Upper lobe of left lung (tissue), 6 donors: ENCODE results near the gene DNMT3A. TPM values are rescaled to one million over a fixed set of nuclear protein-coding genes. Genes with fewer than 3 reads are reported as not detected.

Experiments used
- ATAC-seq, 2 donors: fragments of 200-7000 bp; cut with Tn5 transposase; one replicate each; pipeline ENCODE4 v1.9.1; 2022; ENCODE audit warnings: mild to moderate bottlenecking in 2 of 2, moderate library complexity in 2 of 2; ENCODE audit not compliant: low FRiP score in 2 of 2
- DNase-seq, 2 donors: peaks; one replicate each; pipeline ENCODE4 v3.0.0-alpha.2; 2019 to 2020
- H3K27ac ChIP-seq, 4 donors: fragments of 200-600 bp; sonication (generic); one replicate each; pipeline ENCODE4 v1.5.1; 2016 to 2019
- H3K27me3 ChIP-seq, 4 donors: fragments of 200-600 bp; sonication (generic); one replicate each; pipeline ENCODE4 v1.5.1; 2017 to 2019
- H3K36me3 ChIP-seq, 4 donors: fragments of 200-600 bp; sonication (generic); one replicate each; pipeline ENCODE4 v1.5.1; 2016 to 2019
- H3K4me1 ChIP-seq, 4 donors: fragments of 200-600 bp; sonication (generic); one replicate each; pipeline ENCODE4 v1.5.1; 2018 to 2019
- H3K4me3 ChIP-seq, 4 donors: fragments of 200-600 bp; sonication (generic); one replicate each; pipeline ENCODE4 v1.5.1; 2017 to 2019; ENCODE audit warnings: mild to moderate bottlenecking in 2 of 4, moderate library complexity in 1 of 4
- H3K9me3 ChIP-seq, 4 donors: fragments of 200-600 bp; sonication (generic); one replicate each; pipeline ENCODE4 v1.5.1; 2018 to 2019
- EP300 ChIP-seq, 4 donors: sonication (generic); formaldehyde crosslinking; IDR thresholded peaks; one replicate each; pipeline ENCODE4 v1.5.1; 2017; ENCODE audit warnings: antibody characterized with exemption in 4 of 4, control low read depth in 2 of 4
- POLR2A ChIP-seq, 4 donors: fragments of 450-650 bp; IDR thresholded peaks; one replicate each; pipeline ENCODE4 v1.5.1; 2016 to 2017; ENCODE audit warnings: antibody characterized with exemption in 4 of 4, mild to moderate bottlenecking in 2 of 4
- POLR2AphosphoS5 ChIP-seq, 2 donors: sonication (generic); formaldehyde crosslinking; IDR thresholded peaks; one replicate each; pipeline ENCODE4 v1.5.1; 2017; ENCODE audit warnings: antibody characterized with exemption in 2 of 2
- WGBS, 2 donors: methylation state at CpG; one replicate each; pipeline ENCODE4 v1.1.5; 2017 to 2018; 5-methylcytosine and 5-hydroxymethylcytosine counted together
- total RNA-seq, 6 donors: library from RNA; depleted of rRNA in 4 of 6; stranded (reverse); fragments of >200 nt in 4 of 6; gene quantifications; one replicate each; pipeline versions ENCODE4 v1.1.0 to v1.2.1, GENCODE V29; 2016 to 2021
- TF ChIP-seq, protein P1 (sequence below), 6 experiments: fragments of 450-650 bp in 4 of 6; fragments of 200-600 bp in 2 of 6; sonication (generic) in 2 of 6; IDR thresholded peaks; one replicate each; pipeline ENCODE4 v1.5.1; 2016 to 2019; ENCODE audit warnings: antibody characterized with exemption in 6 of 6
- donor health status: DM: no; HTN: no; CAD: no; lungs with moderate emphysema.
- donor health status: DM: no; HTN: yes; CAD: no; lungs with severe emphysema.

DNMT3A gene
- total RNA-seq, 6 donors from 2014 or later: 7.8 to 49.2 (median 30.4) TPM

DNA sequence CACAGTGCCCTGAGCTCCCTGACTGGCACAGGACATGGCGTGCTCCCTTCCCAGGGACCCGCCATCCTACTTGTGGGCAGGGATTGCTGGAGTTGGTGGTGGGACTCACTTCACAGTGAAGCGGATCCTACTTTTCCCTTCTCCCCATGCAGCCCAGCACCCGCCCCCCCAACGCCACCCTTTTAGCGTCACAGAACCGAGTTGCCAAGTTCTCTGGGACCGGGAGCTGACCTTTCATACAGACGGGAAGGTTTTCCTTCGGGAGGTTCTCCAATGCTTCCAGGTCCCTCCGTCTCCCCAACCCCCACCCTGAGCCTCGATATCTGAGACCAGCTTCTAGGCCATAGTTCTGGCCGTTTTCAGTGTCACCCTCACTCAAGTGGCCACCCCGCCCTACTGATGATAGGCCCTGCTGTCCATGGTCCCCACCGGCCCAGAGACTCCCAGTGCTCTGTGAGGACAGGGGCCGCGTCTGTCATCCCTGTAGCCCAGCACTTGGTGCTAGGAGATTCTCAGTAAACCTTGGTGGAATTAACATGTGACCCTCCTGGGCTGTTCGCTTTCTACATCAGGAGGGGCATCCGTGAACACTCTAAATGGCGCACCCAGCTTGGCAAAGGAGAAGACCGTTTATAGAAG lies 1.6 kb upstream of the DNMT3A start:
- no peak overlapping the region for H3K4me3 ChIP-seq
- TF ChIP-seq EP300 (IDR thresholded peaks at IDR 0.05): no peak
- TF ChIP-seq POLR2A (IDR thresholded peaks at IDR 0.05): no peak
- no peak for TF ChIP-seq POLR2AphosphoS5 (IDR thresholded peaks at IDR 0.05)
- TF ChIP-seq, protein P1, sequence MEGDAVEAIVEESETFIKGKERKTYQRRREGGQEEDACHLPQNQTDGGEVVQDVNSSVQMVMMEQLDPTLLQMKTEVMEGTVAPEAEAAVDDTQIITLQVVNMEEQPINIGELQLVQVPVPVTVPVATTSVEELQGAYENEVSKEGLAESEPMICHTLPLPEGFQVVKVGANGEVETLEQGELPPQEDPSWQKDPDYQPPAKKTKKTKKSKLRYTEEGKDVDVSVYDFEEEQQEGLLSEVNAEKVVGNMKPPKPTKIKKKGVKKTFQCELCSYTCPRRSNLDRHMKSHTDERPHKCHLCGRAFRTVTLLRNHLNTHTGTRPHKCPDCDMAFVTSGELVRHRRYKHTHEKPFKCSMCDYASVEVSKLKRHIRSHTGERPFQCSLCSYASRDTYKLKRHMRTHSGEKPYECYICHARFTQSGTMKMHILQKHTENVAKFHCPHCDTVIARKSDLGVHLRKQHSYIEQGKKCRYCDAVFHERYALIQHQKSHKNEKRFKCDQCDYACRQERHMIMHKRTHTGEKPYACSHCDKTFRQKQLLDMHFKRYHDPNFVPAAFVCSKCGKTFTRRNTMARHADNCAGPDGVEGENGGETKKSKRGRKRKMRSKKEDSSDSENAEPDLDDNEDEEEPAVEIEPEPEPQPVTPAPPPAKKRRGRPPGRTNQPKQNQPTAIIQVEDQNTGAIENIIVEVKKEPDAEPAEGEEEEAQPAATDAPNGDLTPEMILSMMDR (IDR thresholded peaks at IDR 0.05): no peak
- no peak overlapping the region for H3K27ac ChIP-seq
- no peaks in the 10 kb centered on the region for H3K9me3 ChIP-seq
- no peak for DNase-seq
- peaks cover 17 to 30% (median 23%) of the 10 kb centered on the region in 4 donors for H3K4me1 ChIP-seq
- WGBS, 2 donors: 90 to 93% methylated on average over 21 of the region's 21 CpGs
- no peak for ATAC-seq
- H3K27me3 ChIP-seq: no peaks in the 10 kb centered on the region
- no peaks in the 10 kb centered on the region for H3K36me3 ChIP-seq

GRCh38 chr2:25342372-25343186 lies 854 bp upstream of the DNMT3A start:
- peak; percentile 89 to 95 for DNase-seq
- H3K4me3 ChIP-seq: peak overlapping the region; percentile 33 to 95 (median 88)

DNA sequence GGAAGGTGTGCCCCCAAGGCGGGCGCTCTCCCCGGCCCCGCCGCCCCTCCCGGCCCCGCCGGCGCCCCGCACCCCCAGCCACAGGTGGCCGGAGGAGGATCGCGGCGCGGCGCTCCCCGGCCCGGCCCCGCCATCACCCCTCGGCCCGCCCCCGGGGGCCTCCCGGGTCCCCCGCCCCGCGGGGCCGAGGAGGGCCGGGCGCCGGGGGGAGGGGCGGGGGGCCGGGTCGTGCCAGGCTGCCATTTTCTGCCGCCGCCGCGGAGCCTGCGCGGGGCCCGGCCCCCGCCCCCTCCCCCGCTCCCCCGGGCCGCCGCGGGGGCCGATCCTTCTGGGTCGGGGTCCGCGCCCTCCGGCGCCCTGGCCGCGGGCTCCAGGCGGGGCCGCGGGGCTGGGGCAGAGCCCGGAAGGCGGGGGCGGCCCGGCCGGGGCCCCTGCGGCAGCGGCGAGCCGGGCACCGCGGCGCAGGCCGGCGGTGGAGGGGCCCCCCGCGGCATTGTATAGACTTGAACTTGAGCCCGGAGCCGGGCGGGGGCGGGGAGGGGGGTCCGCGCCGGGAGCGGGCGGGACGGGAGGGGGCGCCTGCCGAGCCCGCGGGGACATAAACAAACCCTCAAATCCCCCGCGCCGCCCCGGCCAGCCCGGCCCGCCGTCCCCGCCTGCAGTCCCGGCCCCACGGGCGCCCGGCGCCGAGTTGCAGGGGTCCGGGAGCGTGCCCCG lies 556 bp downstream of the DNMT3A start:
- no peak for TF ChIP-seq POLR2A (IDR thresholded peaks at IDR 0.05)
- no peak for TF ChIP-seq EP300 (IDR thresholded peaks at IDR 0.05)
- TF ChIP-seq POLR2AphosphoS5 (IDR thresholded peaks at IDR 0.05): no peak
- TF ChIP-seq, protein P1 (IDR thresholded peaks at IDR 0.05): no peak
- Histone ChIP-seq H3K27ac (peak overlapping the region in 3 of 4 donors; percentile 65 to 91 (median 65)), H3K9me3 (no peaks in the 10 kb centered on the region), H3K36me3 (no peaks in the 10 kb centered on the region), H3K27me3 (no peaks in the 10 kb centered on the region), H3K4me3 (peak overlapping the region; percentile 46 to 95 (median 88)), H3K4me1 (peaks cover 17 to 48% (median 23%) of the 10 kb centered on the region in 4 donors)
- peak in 1 of 2 donors; percentile 90 for DNase-seq
- WGBS, 2 donors: no CpG with 5 or more reads among the region's 104 CpGs
- ATAC-seq: no peak

More at GRCh38 chr2:25342372-25343186, 854 bp upstream of the DNMT3A start:
- 41 to 82% methylated on average over 4 to 21 of the region's 45 CpGs for WGBS, 2 donors
- peak; percentile 92 to 94 for ATAC-seq
- no peaks in the 10 kb centered on the region for H3K36me3 ChIP-seq
- H3K4me1 ChIP-seq: peaks cover 17 to 36% (median 23%) of the 10 kb centered on the region in 4 donors
- no peaks in the 10 kb centered on the region for H3K9me3 ChIP-seq
- TF ChIP-seq EP300 (IDR thresholded peaks at IDR 0.05) (no peak), POLR2AphosphoS5 (IDR thresholded peaks at IDR 0.05) (peak; percentile 24 to 45)
- TF ChIP-seq, protein P1 (IDR thresholded peaks at IDR 0.05): peak; percentile 99 to 100 (median 100)
- no peaks in the 10 kb centered on the region for H3K27me3 ChIP-seq
- H3K27ac ChIP-seq: peak overlapping the region; percentile 35 to 91 (median 63)

DNA sequence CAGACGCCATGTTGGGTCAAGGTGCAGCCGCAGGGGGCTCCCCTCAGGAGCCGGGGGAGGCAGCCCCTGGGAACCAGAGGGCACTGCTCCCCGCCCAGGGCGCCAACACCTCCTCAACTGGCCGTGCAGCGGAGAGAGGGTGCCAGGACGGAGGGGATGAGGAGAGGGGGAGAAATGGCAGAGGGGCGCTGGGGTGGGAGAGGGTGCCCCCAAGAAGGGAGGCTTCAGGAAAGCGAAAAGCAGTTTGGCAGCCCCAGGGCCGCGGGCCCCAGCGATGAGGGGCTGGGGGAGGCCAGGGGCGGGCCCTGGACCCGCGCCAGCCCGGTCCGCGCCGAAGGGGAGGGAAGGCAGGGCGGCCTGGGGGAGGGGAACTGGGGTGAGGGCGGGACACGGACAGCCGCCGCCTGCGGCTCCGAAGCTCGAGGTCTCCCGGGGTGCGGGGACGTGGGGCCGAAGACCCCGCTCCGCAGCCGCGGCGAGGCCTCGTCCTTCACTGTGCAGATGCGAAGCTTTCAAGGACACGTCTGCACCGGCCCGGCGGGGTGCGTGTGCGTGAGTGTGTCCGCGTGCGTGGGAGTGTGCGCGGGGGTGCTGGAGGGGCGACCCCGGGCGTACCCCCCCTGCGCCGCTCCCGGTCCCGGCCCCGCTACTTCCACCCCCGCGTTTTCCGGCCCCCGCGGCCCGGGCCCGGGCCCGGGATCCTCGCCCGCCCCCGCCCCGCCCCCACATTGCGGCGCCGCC lies 1.4 kb downstream of the DNMT3A start:
- peak overlapping the region; percentile 5 to 91 (median 72) for H3K27ac ChIP-seq
- no peaks in the 10 kb centered on the region for H3K36me3 ChIP-seq
- peak overlapping the region; percentile 46 to 95 (median 88) for H3K4me3 ChIP-seq
- WGBS, 2 donors: 9 to 60% methylated on average over 1 to 23 of the region's 73 CpGs
- H3K27me3 ChIP-seq: no peaks in the 10 kb centered on the region
- TF ChIP-seq, protein P1 (IDR thresholded peaks at IDR 0.05): no peak
- TF ChIP-seq POLR2AphosphoS5 (IDR thresholded peaks at IDR 0.05): no peak
- no peak for TF ChIP-seq EP300 (IDR thresholded peaks at IDR 0.05)
- no peak for TF ChIP-seq POLR2A (IDR thresholded peaks at IDR 0.05)
- peaks cover 17 to 49% (median 23%) of the 10 kb centered on the region in 4 donors for H3K4me1 ChIP-seq
- ATAC-seq: peak in 1 of 2 donors; percentile 28
- DNase-seq: peak in 1 of 2 donors; percentile 89
- no peaks in the 10 kb centered on the region for H3K9me3 ChIP-seq
